Vagina (tissue), 2 donors: ENCODE measurements around the gene AP1G2. TPM values are rescaled to one million over a fixed set of nuclear protein-coding genes. Genes with fewer than 3 reads are reported as not detected.

Experiments
- DNase-seq, 2 donors: peaks; one replicate each; pipeline ENCODE4 v3.0.0-alpha.2; 2017; ENCODE audit errors: extremely low spot score in 2 of 2
- H3K27ac ChIP-seq: fragments of 200-600 bp; sonication (generic); one replicate; pipeline ENCODE4 v1.5.1; 2019
- H3K27me3 ChIP-seq: fragments of 200-600 bp; sonication (generic); one replicate; pipeline ENCODE4 v1.5.1; 2019
- H3K36me3 ChIP-seq, 2 donors: fragments of 200-600 bp; sonication (generic); one replicate each; pipeline ENCODE4 v1.5.1; 2017 to 2019
- H3K4me1 ChIP-seq: fragments of 200-600 bp; sonication (generic); one replicate; pipeline ENCODE4 v1.5.1; 2019
- H3K4me3 ChIP-seq, 2 donors: fragments of 200-600 bp; sonication (generic); 1 replicate in 1 of 2; 2 replicates in 1 of 2; pipeline ENCODE4 v1.5.1; 2016 to 2019
- H3K9me3 ChIP-seq: fragments of 200-600 bp; sonication (generic); one replicate; pipeline ENCODE4 v1.5.1; 2019
- POLR2A ChIP-seq, 2 donors: fragments of 450-650 bp; IDR thresholded peaks; one replicate each; pipeline ENCODE4 v1.6.1; 2017; ENCODE audit warnings: antibody characterized with exemption in 2 of 2, mild to moderate bottlenecking in 2 of 2, moderate library complexity in 2 of 2
- POLR2AphosphoS5 ChIP-seq, 2 donors: sonication (generic); formaldehyde crosslinking; IDR thresholded peaks; one replicate each; pipeline ENCODE4 v1.9.0; 2017; ENCODE audit warnings: antibody characterized with exemption in 2 of 2, mild to moderate bottlenecking in 2 of 2, low read depth in 1 of 2; ENCODE audit not compliant: insufficient read depth in 1 of 2
- intact Hi-C: fragments of 100-400 bp; cut with DNase I; formaldehyde crosslinking; loops from one replicate; pipeline ENCODE4 v1.15.1; 2023
- total RNA-seq: library from RNA; depleted of rRNA; stranded (reverse); fragments of >200 nt; gene quantifications from one replicate; pipeline ENCODE4 v1.2.3, GENCODE V29; 2016
- TF ChIP-seq, protein P1 (sequence below), 3 experiments: fragments of 450-650 bp in 2 of 3; fragments of 200-600 bp in 1 of 3; sonication (generic) in 1 of 3; IDR thresholded peaks; one replicate each; pipeline ENCODE4 v1.5.1; 2017 to 2019; ENCODE audit warnings: antibody characterized with exemption in 3 of 3, mild to moderate bottlenecking in 2 of 3, moderate library complexity in 2 of 3

The AP1G2 gene
- total RNA-seq, 1 donor from 2014 or later = 122 TPM

DNA sequence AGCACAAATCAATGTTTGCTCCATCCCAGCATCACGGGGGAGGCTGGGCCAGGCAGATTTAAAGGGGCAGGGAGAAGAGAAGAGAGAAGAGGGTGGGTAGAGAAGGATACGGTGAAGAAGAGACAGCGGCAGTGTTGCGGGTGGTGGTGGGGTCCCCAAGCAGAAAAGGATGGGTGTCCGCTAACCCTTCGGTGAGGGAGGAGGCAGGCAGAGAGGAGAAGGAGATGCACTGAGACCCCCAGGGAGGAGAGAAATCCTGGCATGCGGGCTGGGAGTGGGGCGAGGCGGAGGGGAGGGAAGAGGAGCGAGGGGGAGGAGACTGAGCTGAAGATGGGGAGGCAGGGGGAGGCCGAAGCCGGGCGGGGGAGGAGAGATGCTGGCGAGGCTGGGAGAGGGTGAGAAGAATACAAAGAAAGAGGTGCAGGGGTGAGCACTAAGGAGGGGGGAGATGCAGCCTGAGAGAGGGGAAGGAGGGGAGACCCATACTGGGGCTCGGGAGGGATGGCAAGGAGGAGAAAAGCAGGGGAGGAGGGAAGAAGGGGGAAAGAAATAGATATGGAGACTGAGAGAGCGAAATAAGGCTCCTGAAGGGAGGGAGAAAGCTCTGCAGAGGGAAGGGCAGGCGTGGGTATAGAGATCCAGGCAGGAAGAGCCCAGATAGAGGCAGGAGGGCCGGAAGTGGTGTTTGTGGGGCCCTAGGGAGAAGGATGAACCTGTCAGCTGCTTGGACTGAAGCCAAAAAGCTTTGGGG is 11.1 kb upstream of the AP1G2 start, which contains the start of gene JPH4:
TSS of gene JPH4 (minus strand) at position 231 of the 751 bp plus-strand sequence. CDS start 1,337 bp downstream, outside the sequence.
- no peaks in the 10 kb centered on the region for H3K9me3 ChIP-seq
- peaks cover 10% of the 10 kb centered on the region for H3K27me3 ChIP-seq
- intact Hi-C loops = no loop called here
- TF ChIP-seq POLR2A (IDR thresholded peaks at IDR 0.05) (no peak), POLR2AphosphoS5 (IDR thresholded peaks at IDR 0.05; ENCODE audit: insufficient read depth in 1 of 2, low read depth in 1 of 2) (no peak)
- TF ChIP-seq, protein P1, sequence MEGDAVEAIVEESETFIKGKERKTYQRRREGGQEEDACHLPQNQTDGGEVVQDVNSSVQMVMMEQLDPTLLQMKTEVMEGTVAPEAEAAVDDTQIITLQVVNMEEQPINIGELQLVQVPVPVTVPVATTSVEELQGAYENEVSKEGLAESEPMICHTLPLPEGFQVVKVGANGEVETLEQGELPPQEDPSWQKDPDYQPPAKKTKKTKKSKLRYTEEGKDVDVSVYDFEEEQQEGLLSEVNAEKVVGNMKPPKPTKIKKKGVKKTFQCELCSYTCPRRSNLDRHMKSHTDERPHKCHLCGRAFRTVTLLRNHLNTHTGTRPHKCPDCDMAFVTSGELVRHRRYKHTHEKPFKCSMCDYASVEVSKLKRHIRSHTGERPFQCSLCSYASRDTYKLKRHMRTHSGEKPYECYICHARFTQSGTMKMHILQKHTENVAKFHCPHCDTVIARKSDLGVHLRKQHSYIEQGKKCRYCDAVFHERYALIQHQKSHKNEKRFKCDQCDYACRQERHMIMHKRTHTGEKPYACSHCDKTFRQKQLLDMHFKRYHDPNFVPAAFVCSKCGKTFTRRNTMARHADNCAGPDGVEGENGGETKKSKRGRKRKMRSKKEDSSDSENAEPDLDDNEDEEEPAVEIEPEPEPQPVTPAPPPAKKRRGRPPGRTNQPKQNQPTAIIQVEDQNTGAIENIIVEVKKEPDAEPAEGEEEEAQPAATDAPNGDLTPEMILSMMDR (IDR thresholded peaks at IDR 0.05) = no peak
- no peaks in the 10 kb centered on the region for H3K36me3 ChIP-seq
- peak within 1 kb of the TSS; percentile 25 for H3K27ac ChIP-seq
- peak within 1 kb of the TSS; percentile 38 to 61 for H3K4me3 ChIP-seq
- DNase-seq = peak in 1 of 2 donors; percentile 75
- H3K4me1 ChIP-seq = peaks cover 23% of the 10 kb centered on the region

- Histone ChIP-seq H3K9me3 (no peaks in the 10 kb centered on the region), H3K27ac (peak overlapping the region; percentile 25), H3K4me1 (peaks cover 23% of the 10 kb centered on the region), H3K4me3 (peak overlapping the region; percentile 38 to 61), H3K27me3 (peaks cover 10% of the 10 kb centered on the region), H3K36me3 (no peaks in the 10 kb centered on the region)
- TF ChIP-seq POLR2A (IDR thresholded peaks at IDR 0.05) (no peak), POLR2AphosphoS5 (IDR thresholded peaks at IDR 0.05; ENCODE audit: insufficient read depth in 1 of 2, low read depth in 1 of 2) (no peak)
- TF ChIP-seq, protein P1 (IDR thresholded peaks at IDR 0.05) = no peak
- DNase-seq = peak in 1 of 2 donors; percentile 56
- intact Hi-C loops = no loop called here
Measured at GRCh38 chr14:23577710-23578392, 10.3 kb upstream of the AP1G2 start.

DNA sequence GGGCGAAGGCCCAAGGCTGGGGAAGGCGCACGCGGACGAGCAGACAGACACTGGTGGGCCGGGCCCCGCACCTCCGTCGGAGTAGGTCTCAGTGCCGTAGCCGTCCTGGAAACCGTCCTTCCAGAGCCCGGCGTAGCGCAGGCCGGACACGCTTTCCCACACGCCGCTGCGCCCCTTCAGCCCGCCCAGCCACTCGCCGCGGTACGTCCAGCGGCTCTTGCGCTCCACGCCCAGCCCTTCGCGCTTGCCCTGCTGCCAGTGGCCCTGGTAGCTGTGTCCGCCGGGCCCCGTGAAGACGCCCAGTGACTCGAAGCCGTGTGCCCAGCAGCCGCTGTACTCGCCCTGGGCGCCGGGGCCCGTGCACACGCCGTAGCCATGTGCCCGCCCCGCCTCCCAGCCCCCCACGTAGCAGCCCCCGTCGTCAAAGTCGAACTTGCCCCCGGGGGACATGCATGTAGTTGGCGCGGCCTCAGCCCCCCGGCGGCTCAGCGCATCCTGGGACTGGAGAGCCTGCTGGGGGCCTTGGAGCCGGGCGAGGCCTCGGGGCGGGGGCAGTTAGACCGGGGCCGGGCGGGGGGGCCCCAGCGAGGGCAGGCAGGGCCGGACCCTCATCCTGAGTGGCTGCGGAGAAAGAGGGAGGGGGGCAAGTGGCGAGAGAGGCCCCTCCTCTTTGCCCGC is 9.6 kb upstream of the AP1G2 start:
- H3K27me3 ChIP-seq = peaks cover 10% of the 10 kb centered on the region
- H3K36me3 ChIP-seq = no peaks in the 10 kb centered on the region
- DNase-seq = peak in 1 of 2 donors; percentile 71
- intact Hi-C loops = no loop called here
- H3K4me3 ChIP-seq = peak overlapping the region; percentile 38 to 61
- peak overlapping the region; percentile 25 for H3K27ac ChIP-seq
- H3K4me1 ChIP-seq = peaks cover 23% of the 10 kb centered on the region
- no peaks in the 10 kb centered on the region for H3K9me3 ChIP-seq
- TF ChIP-seq POLR2A (IDR thresholded peaks at IDR 0.05) (no peak), POLR2AphosphoS5 (IDR thresholded peaks at IDR 0.05; ENCODE audit: insufficient read depth in 1 of 2, low read depth in 1 of 2) (peak in 1 of 2 donors; percentile 30)

GRCh38 chr14:23573384-23574015 is 5.9 kb upstream of the AP1G2 start:
- Histone ChIP-seq H3K27ac (no peak overlapping the region), H3K4me3 (no peak overlapping the region), H3K4me1 (peaks cover 28% of the 10 kb centered on the region), H3K9me3 (no peaks in the 10 kb centered on the region), H3K27me3 (peaks cover 10% of the 10 kb centered on the region), H3K36me3 (no peaks in the 10 kb centered on the region)
- DNase-seq = no peak
- TF ChIP-seq, protein P1 (IDR thresholded peaks at IDR 0.05) = no peak
- no peak for TF ChIP-seq POLR2AphosphoS5 (IDR thresholded peaks at IDR 0.05; ENCODE audit: insufficient read depth in 1 of 2, low read depth in 1 of 2)
- no peak for TF ChIP-seq POLR2A (IDR thresholded peaks at IDR 0.05)
- intact Hi-C loops = no loop called here

GRCh38 chr14:23572836-23573235 is 5.2 kb upstream of the AP1G2 start:
- Histone ChIP-seq H3K27me3 (peaks cover 10% of the 10 kb centered on the region), H3K27ac (no peak overlapping the region), H3K4me1 (peaks cover 30% of the 10 kb centered on the region)

More at GRCh38 chr14:23572836-23573235, 5.2 kb upstream of the AP1G2 start:
- TF ChIP-seq POLR2AphosphoS5 (IDR thresholded peaks at IDR 0.05; ENCODE audit: insufficient read depth in 1 of 2, low read depth in 1 of 2) (no peak), POLR2A (IDR thresholded peaks at IDR 0.05) (no peak)
- TF ChIP-seq, protein P1 (IDR thresholded peaks at IDR 0.05) = no peak
- Histone ChIP-seq H3K36me3 (no peaks in the 10 kb centered on the region), H3K4me3 (no peak overlapping the region), H3K9me3 (no peaks in the 10 kb centered on the region)
- DNase-seq = no peak
- intact Hi-C loops = no loop called here
